H54 (cell line): ENCODE data around the gene RAB11A.

ENCODE experiments used
- DNase-seq: peaks from one replicate; pipeline ENCODE4 v3.0.0; 2011; ENCODE audit warnings: low spot score, mixed read lengths; ENCODE audit not compliant: insufficient read length
- FAIRE-seq: peaks from 3 replicates; lab custom pipeline; 2011; peaks lifted over from hg19 to GRCh38; lab: Jason Lieb, UNC
- POLR2A ChIP-seq: IDR thresholded peaks from 2 replicates; pipeline ENCODE4 v1.6.1; 2011; ENCODE audit warnings: low read depth, mild to moderate bottlenecking, low read length

Gene RAB11A

GRCh38 chr15:65921780-65922179, 52.5 kb downstream of the RAB11A start:
- no peak for FAIRE-seq

GRCh38 chr15:65922621-65923020, 53.3 kb downstream of the RAB11A start:
- DNase-seq (no peak), FAIRE-seq (no peak)
- TF ChIP-seq POLR2A, result no peak

More at GRCh38 chr15:65921780-65922179, 52.5 kb downstream of the RAB11A start:
- DNase-seq, result no peak
- TF ChIP-seq POLR2A, result no peak

- no peak for DNase-seq
- no peak for TF ChIP-seq POLR2A
- FAIRE-seq, result no peak
Observed at GRCh38 chr15:65923264-65923663, 54.0 kb downstream of the RAB11A start.

GRCh38 chr15:65924004-65924403, 54.7 kb downstream of the RAB11A start:
- no peak for DNase-seq
- TF ChIP-seq POLR2A, result no peak
- FAIRE-seq, result no peak

GRCh38 chr15:65925338-65925737, 56.0 kb downstream of the RAB11A start:
- no peak for FAIRE-seq
- TF ChIP-seq POLR2A, result no peak

GRCh38 chr15:65926459-65926858, 57.2 kb downstream of the RAB11A start:
- DNase-seq, result no peak
- no peak for TF ChIP-seq POLR2A
- no peak for FAIRE-seq

More at GRCh38 chr15:65925338-65925737, 56.0 kb downstream of the RAB11A start:
- no peak for DNase-seq

GRCh38 chr15:65926899-65927298, 57.6 kb downstream of the RAB11A start:
- no peak for TF ChIP-seq POLR2A

GRCh38 chr15:65927545-65927944, 58.3 kb downstream of the RAB11A start:
- TF ChIP-seq POLR2A, result no peak
- DNase-seq (no peak), FAIRE-seq (no peak)

More at GRCh38 chr15:65926899-65927298, 57.6 kb downstream of the RAB11A start:
- FAIRE-seq, result no peak
- DNase-seq, result no peak

- DNase-seq, result no peak
- TF ChIP-seq POLR2A, result no peak
- FAIRE-seq, result no peak
Observed at GRCh38 chr15:65929573-65929972, 60.3 kb downstream of the RAB11A start.

GRCh38 chr15:65930134-65930533, 60.8 kb downstream of the RAB11A start:
- no peak for TF ChIP-seq POLR2A
- FAIRE-seq (no peak), DNase-seq (no peak)

GRCh38 chr15:65931221-65931620, 61.9 kb downstream of the RAB11A start:
- no peak for FAIRE-seq
- no peak for DNase-seq
- TF ChIP-seq POLR2A, result no peak

- no peak for TF ChIP-seq POLR2A
- DNase-seq (no peak), FAIRE-seq (no peak)
Observed at GRCh38 chr15:65935391-65935790, 66.1 kb downstream of the RAB11A start.

GRCh38 chr15:65936282-65936681, 67.0 kb downstream of the RAB11A start:
- TF ChIP-seq POLR2A, result no peak
- no peak for DNase-seq
- no peak for FAIRE-seq

- FAIRE-seq (no peak), DNase-seq (no peak)
- no peak for TF ChIP-seq POLR2A
Observed at GRCh38 chr15:65937054-65937453, 67.8 kb downstream of the RAB11A start.

- FAIRE-seq (no peak), DNase-seq (peak; percentile 15)
- TF ChIP-seq POLR2A, result no peak
Observed at GRCh38 chr15:65937476-65937875, 68.2 kb downstream of the RAB11A start.

- FAIRE-seq (no peak), DNase-seq (no peak)
- TF ChIP-seq POLR2A, result no peak
Observed at GRCh38 chr15:65938604-65939003, 69.3 kb downstream of the RAB11A start.
